HG02840 (cell line): ENCODE measurements around the gene LDLRAD4.

Experiments
- ATAC-seq: cut with Tn5 transposase; IDR thresholded peaks from one replicate; pipeline ENCODE4 v1.9.1; 2021; ENCODE audit warnings: mild to moderate bottlenecking, moderate library complexity, moderate number of reproducible peaks; ENCODE audit not compliant: unreplicated experiment, low FRiP score

LDLRAD4 gene

GRCh38 chr18:13199169-13199568 lies 19.4 kb upstream of the LDLRAD4 start:
- ATAC-seq, result no peak

- ATAC-seq, result no peak
Observed at GRCh38 chr18:13201292-13201691, 17.3 kb upstream of the LDLRAD4 start.

GRCh38 chr18:13202571-13202970 lies 16.0 kb upstream of the LDLRAD4 start:
- ATAC-seq, result no peak

- no peak for ATAC-seq
Observed at GRCh38 chr18:13206301-13206700, 12.3 kb upstream of the LDLRAD4 start.

GRCh38 chr18:13207294-13207693 lies 11.3 kb upstream of the LDLRAD4 start:
- ATAC-seq, result no peak

GRCh38 chr18:13211534-13211933 lies 7.0 kb upstream of the LDLRAD4 start:
- no peak for ATAC-seq

GRCh38 chr18:13213036-13213795 lies 5.3 kb upstream of the LDLRAD4 start:
- no peak for ATAC-seq

GRCh38 chr18:13214609-13215008 lies 4.0 kb upstream of the LDLRAD4 start:
- no peak for ATAC-seq

GRCh38 chr18:13216092-13216582 lies 2.4 kb upstream of the LDLRAD4 start:
- no peak for ATAC-seq

GRCh38 chr18:13216711-13217465 lies 1.7 kb upstream of the LDLRAD4 start:
- ATAC-seq, result no peak

GRCh38 chr18:13217466-13217961 lies 1.0 kb upstream of the LDLRAD4 start:
- no peak for ATAC-seq

GRCh38 chr18:13217971-13218367 lies 591 bp upstream of the LDLRAD4 start:
- ATAC-seq, result no peak

GRCh38 chr18:13218997-13219396 lies 437 bp downstream of the LDLRAD4 start:
- no peak for ATAC-seq

GRCh38 chr18:13219593-13220159 lies 1.1 kb downstream of the LDLRAD4 start:
- ATAC-seq, result no peak

- no peak for ATAC-seq
Observed at GRCh38 chr18:13220361-13220991, 1.9 kb downstream of the LDLRAD4 start.

GRCh38 chr18:13221869-13222855 lies 3.6 kb downstream of the LDLRAD4 start:
- ATAC-seq, result no peak

- no peak for ATAC-seq
Observed at GRCh38 chr18:13222856-13223281, 4.3 kb downstream of the LDLRAD4 start.

GRCh38 chr18:13223311-13224143 lies 5.0 kb downstream of the LDLRAD4 start:
- no peak for ATAC-seq

- ATAC-seq, result no peak
Observed at GRCh38 chr18:13225261-13225660, 6.7 kb downstream of the LDLRAD4 start.
